Stimulated activated memory B cell treated with anti-CD40 and anti-IgM and Interleukin-4, amounts not matched to agents 10 μg/mL and 1 μg/mL and 100 μg/mL, for 72 hours (primary cell): Measurements from ENCODE around the gene DAD1.

ENCODE experiments used
- ATAC-seq: fragments of 150-1000 bp; cut with Tn5 transposase; 2 replicates; pipeline ENCODE4 v1.10.0; 2021
- H3K27ac Mint-ChIP-seq: one replicate; pipeline ENCODE4 v1.8.0; 2022; ENCODE audit warnings: mild to moderate bottlenecking, mixed read lengths
- H3K27me3 Mint-ChIP-seq: one replicate; pipeline ENCODE4 v1.8.0; 2022; ENCODE audit warnings: mixed read lengths
- H3K36me3 Mint-ChIP-seq: one replicate; pipeline ENCODE4 v1.8.0; 2022; ENCODE audit warnings: mixed read lengths
- H3K4me1 Mint-ChIP-seq: one replicate; pipeline ENCODE4 v1.8.0; 2022; ENCODE audit warnings: mixed read lengths
- H3K4me3 Mint-ChIP-seq: one replicate; pipeline ENCODE4 v1.8.0; 2022; ENCODE audit warnings: mild to moderate bottlenecking, moderate library complexity, mixed read lengths
- H3K9me3 Mint-ChIP-seq: one replicate; pipeline ENCODE4 v1.8.0; 2022; ENCODE audit warnings: mixed read lengths

Gene DAD1

GRCh38 chr14:22607291-22607690 is 18.3 kb upstream of the DAD1 start:
- no peaks in the 10 kb centered on the region for H3K27me3 Mint-ChIP-seq
- H3K36me3 Mint-ChIP-seq = peaks cover 79% of the 10 kb centered on the region
- ATAC-seq = no peak
- no peaks in the 10 kb centered on the region for H3K9me3 Mint-ChIP-seq
- H3K4me1 Mint-ChIP-seq = peaks cover 2% of the 10 kb centered on the region
- H3K4me3 Mint-ChIP-seq = no peak overlapping the region
- H3K27ac Mint-ChIP-seq = no peak overlapping the region

- ATAC-seq = no peak
- Mint-ChIP-seq H3K4me3 (no peak overlapping the region), H3K27ac (no peak overlapping the region), H3K9me3 (no peaks in the 10 kb centered on the region), H3K27me3 (no peaks in the 10 kb centered on the region), H3K36me3 (peaks cover 79% of the 10 kb centered on the region), H3K4me1 (peaks cover 10% of the 10 kb centered on the region)
Observed at GRCh38 chr14:22606380-22606779, 17.4 kb upstream of the DAD1 start.

GRCh38 chr14:22602862-22603261 is 13.8 kb upstream of the DAD1 start:
- Mint-ChIP-seq H3K4me1 (peaks cover 35% of the 10 kb centered on the region), H3K36me3 (peaks cover 58% of the 10 kb centered on the region), H3K9me3 (no peaks in the 10 kb centered on the region), H3K4me3 (no peak overlapping the region), H3K27me3 (no peaks in the 10 kb centered on the region), H3K27ac (no peak overlapping the region)
- no peak for ATAC-seq

- no peaks in the 10 kb centered on the region for H3K9me3 Mint-ChIP-seq
- peaks cover 50% of the 10 kb centered on the region for H3K36me3 Mint-ChIP-seq
- peak overlapping the region; percentile 28 for H3K27ac Mint-ChIP-seq
- H3K4me1 Mint-ChIP-seq = peaks cover 35% of the 10 kb centered on the region
- no peaks in the 10 kb centered on the region for H3K27me3 Mint-ChIP-seq
- no peak for ATAC-seq
- H3K4me3 Mint-ChIP-seq = no peak overlapping the region
Observed at GRCh38 chr14:22601996-22602395, 13.0 kb upstream of the DAD1 start.

- Mint-ChIP-seq H3K27ac (peak overlapping the region; percentile 28), H3K9me3 (no peaks in the 10 kb centered on the region), H3K4me1 (peaks cover 35% of the 10 kb centered on the region), H3K4me3 (no peak overlapping the region), H3K36me3 (peaks cover 49% of the 10 kb centered on the region), H3K27me3 (no peaks in the 10 kb centered on the region)
- ATAC-seq = no peak
Observed at GRCh38 chr14:22601456-22601855, 12.4 kb upstream of the DAD1 start.

GRCh38 chr14:22600027-22600426 is 11.0 kb upstream of the DAD1 start:
- peaks cover 35% of the 10 kb centered on the region for H3K36me3 Mint-ChIP-seq
- H3K27ac Mint-ChIP-seq = peak overlapping the region; percentile 89
- H3K4me3 Mint-ChIP-seq = peak overlapping the region; percentile 92
- no peaks in the 10 kb centered on the region for H3K27me3 Mint-ChIP-seq
- no peaks in the 10 kb centered on the region for H3K9me3 Mint-ChIP-seq
- no peak for ATAC-seq
- H3K4me1 Mint-ChIP-seq = peaks cover 35% of the 10 kb centered on the region

- H3K27me3 Mint-ChIP-seq = no peaks in the 10 kb centered on the region
- H3K9me3 Mint-ChIP-seq = no peaks in the 10 kb centered on the region
- peaks cover 35% of the 10 kb centered on the region for H3K4me1 Mint-ChIP-seq
- no peak for ATAC-seq
- peak overlapping the region; percentile 92 for H3K4me3 Mint-ChIP-seq
- peak overlapping the region; percentile 89 for H3K27ac Mint-ChIP-seq
- peaks cover 28% of the 10 kb centered on the region for H3K36me3 Mint-ChIP-seq
Observed at GRCh38 chr14:22599349-22599748, 10.3 kb upstream of the DAD1 start.

GRCh38 chr14:22598896-22599244 is 9.8 kb upstream of the DAD1 start:
- peaks cover 25% of the 10 kb centered on the region for H3K36me3 Mint-ChIP-seq
- peaks cover 35% of the 10 kb centered on the region for H3K4me1 Mint-ChIP-seq
- no peaks in the 10 kb centered on the region for H3K27me3 Mint-ChIP-seq
- peak overlapping the region; percentile 92 for H3K4me3 Mint-ChIP-seq
- ATAC-seq = peak; percentile 67
- no peaks in the 10 kb centered on the region for H3K9me3 Mint-ChIP-seq
- peak overlapping the region; percentile 89 for H3K27ac Mint-ChIP-seq

- H3K4me1 Mint-ChIP-seq = peaks cover 35% of the 10 kb centered on the region
- no peaks in the 10 kb centered on the region for H3K9me3 Mint-ChIP-seq
- H3K27me3 Mint-ChIP-seq = no peaks in the 10 kb centered on the region
- H3K4me3 Mint-ChIP-seq = peak within 1 kb of the TSS; percentile 92
- peak within 1 kb of the TSS; percentile 89 for H3K27ac Mint-ChIP-seq
- H3K36me3 Mint-ChIP-seq = peaks cover 19% of the 10 kb centered on the region
- peak; percentile 98 for ATAC-seq
Observed at GRCh38 chr14:22598099-22598895, 9.3 kb upstream of the DAD1 start, which contains the start of gene ABHD4. ABHD4 (plus strand) TSS chr14:22598300; CDS start chr14:22598307, 7 bp downstream.

GRCh38 chr14:22597771-22598098 is 8.7 kb upstream of the DAD1 start:
- Mint-ChIP-seq H3K27me3 (no peaks in the 10 kb centered on the region), H3K4me1 (peaks cover 35% of the 10 kb centered on the region), H3K36me3 (peaks cover 14% of the 10 kb centered on the region), H3K4me3 (peak overlapping the region; percentile 92), H3K9me3 (no peaks in the 10 kb centered on the region), H3K27ac (peak overlapping the region; percentile 89)
- peak; percentile 51 for ATAC-seq

- H3K27me3 Mint-ChIP-seq = no peaks in the 10 kb centered on the region
- H3K27ac Mint-ChIP-seq = peak overlapping the region; percentile 89
- H3K9me3 Mint-ChIP-seq = no peaks in the 10 kb centered on the region
- peaks cover 9% of the 10 kb centered on the region for H3K36me3 Mint-ChIP-seq
- ATAC-seq = no peak
- peak overlapping the region; percentile 92 for H3K4me3 Mint-ChIP-seq
- peaks cover 33% of the 10 kb centered on the region for H3K4me1 Mint-ChIP-seq
Observed at GRCh38 chr14:22597265-22597664, 8.2 kb upstream of the DAD1 start.

- no peaks in the 10 kb centered on the region for H3K9me3 Mint-ChIP-seq
- H3K27ac Mint-ChIP-seq = no peak overlapping the region
- no peak overlapping the region for H3K4me3 Mint-ChIP-seq
- peaks cover under 1% of the 10 kb centered on the region for H3K36me3 Mint-ChIP-seq
- no peaks in the 10 kb centered on the region for H3K27me3 Mint-ChIP-seq
- no peak for ATAC-seq
- peaks cover 26% of the 10 kb centered on the region for H3K4me1 Mint-ChIP-seq
Observed at GRCh38 chr14:22596354-22596879, 7.4 kb upstream of the DAD1 start.

GRCh38 chr14:22594156-22594716 is 5.2 kb upstream of the DAD1 start:
- no peaks in the 10 kb centered on the region for H3K27me3 Mint-ChIP-seq
- no peak overlapping the region for H3K27ac Mint-ChIP-seq
- no peak overlapping the region for H3K4me3 Mint-ChIP-seq
- no peak for ATAC-seq
- no peaks in the 10 kb centered on the region for H3K36me3 Mint-ChIP-seq
- no peaks in the 10 kb centered on the region for H3K9me3 Mint-ChIP-seq
- peaks cover 15% of the 10 kb centered on the region for H3K4me1 Mint-ChIP-seq

GRCh38 chr14:22593601-22594000 is 4.6 kb upstream of the DAD1 start:
- Mint-ChIP-seq H3K36me3 (no peaks in the 10 kb centered on the region), H3K4me3 (no peak overlapping the region), H3K27me3 (no peaks in the 10 kb centered on the region), H3K4me1 (peaks cover 10% of the 10 kb centered on the region), H3K9me3 (no peaks in the 10 kb centered on the region), H3K27ac (peak overlapping the region; percentile 25)
- ATAC-seq = no peak

GRCh38 chr14:22593189-22593588 is 4.2 kb upstream of the DAD1 start:
- H3K36me3 Mint-ChIP-seq = no peaks in the 10 kb centered on the region
- no peak for ATAC-seq
- peak overlapping the region; percentile 25 for H3K27ac Mint-ChIP-seq
- H3K4me1 Mint-ChIP-seq = peaks cover 9% of the 10 kb centered on the region
- H3K27me3 Mint-ChIP-seq = no peaks in the 10 kb centered on the region
- H3K4me3 Mint-ChIP-seq = no peak overlapping the region
- H3K9me3 Mint-ChIP-seq = no peaks in the 10 kb centered on the region

- Mint-ChIP-seq H3K4me3 (peak overlapping the region; percentile 96), H3K4me1 (peaks cover 48% of the 10 kb centered on the region), H3K27me3 (no peaks in the 10 kb centered on the region), H3K9me3 (no peaks in the 10 kb centered on the region), H3K36me3 (peaks cover 22% of the 10 kb centered on the region), H3K27ac (peak overlapping the region; percentile 97)
- ATAC-seq = no peak
Observed at GRCh38 chr14:22588526-22589095, 413 bp downstream of the DAD1 start.
